GM19238 (cell line): ENCODE measurements around the gene SSTR3.

Experiments used
- DNase-seq: peaks from one replicate; pipeline ENCODE4 v3.0.0; 2011; ENCODE audit warnings: low spot score; ENCODE audit not compliant: insufficient read length

The SSTR3 gene

GRCh38 chr22:37229012-37229804 lies 16.9 kb upstream of the SSTR3 start:
- no peak for DNase-seq

DNA sequence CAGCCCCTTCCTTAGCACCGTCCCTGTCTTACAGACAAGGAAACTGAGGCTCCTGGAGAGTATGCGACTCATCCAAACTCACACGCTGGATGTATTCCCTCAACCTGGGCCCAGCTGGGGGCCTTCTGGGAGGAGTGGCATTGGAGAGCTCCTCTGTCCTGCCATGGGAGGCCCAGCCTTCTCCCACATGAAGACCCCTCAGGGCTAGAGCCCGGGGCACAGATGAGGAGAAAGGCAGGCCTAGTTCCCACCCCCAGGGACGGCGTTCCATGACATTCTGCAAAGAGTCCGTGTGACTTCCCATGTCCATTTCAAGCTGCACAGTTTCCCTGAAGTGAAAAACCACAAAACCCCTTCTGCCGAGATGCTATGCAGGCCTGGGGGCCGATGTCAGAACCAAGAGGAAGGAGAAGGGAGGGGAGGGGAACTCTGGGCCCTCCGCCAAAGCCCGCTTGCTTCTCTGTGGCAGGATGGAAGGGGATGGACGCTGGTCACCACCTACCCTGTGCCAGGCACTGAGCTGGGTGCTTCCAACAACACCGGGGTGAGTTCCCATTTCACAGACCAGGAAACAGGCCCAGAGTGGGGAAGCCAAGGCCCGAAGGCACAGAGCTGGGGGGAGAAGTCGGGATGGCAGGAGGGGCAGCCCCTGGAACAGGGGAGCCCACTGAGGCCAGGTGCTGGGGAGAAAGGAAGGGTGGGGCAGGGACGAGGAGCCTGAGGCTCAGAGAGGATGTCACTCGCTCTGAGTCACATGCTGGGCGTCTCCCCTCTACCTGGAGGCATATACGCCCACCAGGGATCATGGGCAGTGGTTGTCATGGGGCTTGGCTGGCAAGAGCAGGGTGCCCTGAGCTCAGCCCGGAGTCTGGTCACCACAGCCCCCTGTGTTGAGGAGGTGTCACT lies 16.1 kb upstream of the SSTR3 start:
- no peak for DNase-seq

- no peak for DNase-seq
Measured at GRCh38 chr22:37226514-37226913, 14.2 kb upstream of the SSTR3 start.

DNA sequence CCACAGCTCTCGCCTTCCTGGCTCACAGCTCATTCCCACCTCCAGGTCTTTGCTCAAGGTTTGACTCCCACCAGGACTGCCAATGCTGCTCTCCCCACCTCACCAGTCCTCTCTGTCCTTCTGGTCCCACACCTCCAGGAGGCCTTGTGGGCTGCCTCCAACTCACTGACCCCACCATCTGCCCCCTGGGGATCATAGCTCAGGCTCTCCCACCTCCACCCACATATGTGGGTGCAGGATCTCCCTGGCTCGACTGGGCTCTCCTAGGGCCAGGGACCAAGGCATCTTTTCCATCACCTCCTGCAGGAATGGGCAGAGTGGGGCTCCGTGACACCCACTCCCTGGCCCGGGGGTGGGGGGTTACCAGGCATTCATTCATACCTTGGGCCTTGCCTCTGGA lies 13.8 kb upstream of the SSTR3 start:
- no peak for DNase-seq

GRCh38 chr22:37225481-37225880 lies 13.2 kb upstream of the SSTR3 start:
- no peak for DNase-seq

DNA sequence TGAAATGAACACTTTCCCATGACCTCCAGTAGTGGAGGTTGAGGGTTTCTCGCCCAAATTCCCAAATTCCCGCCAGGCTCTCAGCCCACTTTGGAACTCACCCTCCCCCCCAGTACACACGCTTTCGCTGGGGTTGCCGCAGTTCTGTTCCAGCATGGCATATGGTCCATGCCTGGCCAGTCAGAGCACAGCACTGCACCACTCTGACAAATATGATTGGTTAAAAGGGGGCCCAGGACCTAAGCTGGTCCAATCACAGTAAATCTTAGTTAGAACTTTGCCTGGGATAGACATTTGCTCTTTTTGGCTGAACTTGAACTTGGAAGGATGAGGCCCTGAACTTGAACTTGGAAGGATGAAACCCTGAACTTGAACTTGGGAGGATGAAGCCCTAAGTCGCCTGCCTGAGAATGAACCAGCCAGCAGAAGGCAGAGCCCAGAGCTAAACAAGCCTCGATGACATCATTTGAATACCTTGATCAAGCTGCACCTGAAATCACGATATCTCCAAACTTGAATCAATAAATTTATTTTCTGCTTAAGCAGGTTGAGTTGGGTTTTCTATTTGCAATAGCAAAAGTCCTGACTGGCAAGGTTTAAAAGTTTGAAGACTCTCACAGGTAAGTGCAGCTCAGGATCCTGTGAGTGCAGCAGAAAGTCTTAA lies 12.6 kb upstream of the SSTR3 start:
- no peak for DNase-seq

DNA sequence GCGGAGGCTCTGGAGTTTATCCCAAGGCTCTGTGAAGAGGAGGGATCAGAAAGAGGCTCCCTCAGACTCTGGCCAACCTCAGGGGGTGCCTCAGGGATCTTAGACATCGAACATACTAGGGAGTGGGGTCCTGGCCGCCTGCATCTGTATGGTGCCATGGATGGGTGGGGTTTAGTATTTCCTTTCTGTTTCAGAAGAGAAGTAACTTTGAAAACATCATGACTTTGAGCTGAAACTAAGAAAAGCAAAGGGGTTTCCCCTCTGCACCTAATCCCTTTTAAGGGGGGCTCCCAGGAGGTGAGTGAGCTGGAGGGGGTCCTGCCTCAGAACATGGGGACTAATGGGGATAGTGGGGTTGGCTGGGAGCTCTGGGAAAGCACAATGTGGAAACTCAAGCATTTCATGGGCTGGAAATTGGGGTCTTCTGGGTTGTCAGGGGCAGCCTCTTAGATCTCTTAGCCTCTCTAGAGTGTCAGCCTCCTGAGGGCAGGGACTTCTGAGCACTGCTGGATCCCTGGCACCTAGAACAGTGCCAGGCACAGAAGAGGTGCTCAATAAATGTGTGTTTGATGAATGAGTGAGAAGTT lies 11.8 kb upstream of the SSTR3 start:
- DNase-seq: peak; percentile 53

- DNase-seq: no peak
Measured at GRCh38 chr22:37222440-37222971, 10.2 kb upstream of the SSTR3 start.

DNA sequence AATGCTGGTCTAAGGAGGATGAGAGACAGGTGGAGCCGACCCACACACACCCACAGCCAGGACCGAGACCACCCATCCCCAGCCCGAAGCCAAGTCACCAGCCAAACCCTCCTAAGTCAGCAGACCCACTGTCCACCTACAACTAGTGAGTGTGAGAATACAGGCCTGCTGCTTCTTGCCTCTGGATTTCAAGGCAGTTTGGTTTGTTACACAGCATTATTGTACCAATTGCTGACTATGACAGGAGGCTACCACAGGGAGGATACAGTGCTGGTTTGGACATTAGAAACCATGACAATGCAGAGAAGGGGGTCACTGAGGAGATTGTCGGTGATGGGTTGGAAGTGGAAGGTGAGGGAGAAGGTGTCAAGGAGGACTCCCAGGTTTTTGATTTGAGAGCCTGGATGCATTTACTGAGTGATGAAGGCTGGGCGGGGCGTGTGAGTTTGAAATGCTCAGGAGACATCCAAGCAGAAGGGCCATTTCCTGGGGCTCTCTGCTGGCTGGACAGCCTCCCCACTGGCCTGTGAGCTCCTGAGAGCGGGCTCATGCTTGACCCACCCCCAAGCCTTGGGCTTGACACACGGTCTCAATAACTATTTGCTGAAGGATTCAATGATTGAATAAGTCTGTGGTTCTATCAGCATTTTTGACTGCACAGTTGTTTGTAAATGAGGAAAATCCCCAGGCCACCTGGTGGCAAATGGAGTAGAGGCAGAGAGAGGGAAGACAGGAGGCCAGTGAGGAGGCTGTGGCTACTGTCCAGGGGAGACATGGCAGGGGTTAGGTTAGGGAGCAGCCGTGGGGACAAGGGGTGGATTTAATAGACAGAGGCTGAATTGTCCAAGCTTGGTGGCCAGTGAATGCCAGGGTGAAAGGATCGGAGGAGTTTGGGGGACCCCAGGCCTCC lies 9.4 kb upstream of the SSTR3 start:
- DNase-seq: no peak

DNA sequence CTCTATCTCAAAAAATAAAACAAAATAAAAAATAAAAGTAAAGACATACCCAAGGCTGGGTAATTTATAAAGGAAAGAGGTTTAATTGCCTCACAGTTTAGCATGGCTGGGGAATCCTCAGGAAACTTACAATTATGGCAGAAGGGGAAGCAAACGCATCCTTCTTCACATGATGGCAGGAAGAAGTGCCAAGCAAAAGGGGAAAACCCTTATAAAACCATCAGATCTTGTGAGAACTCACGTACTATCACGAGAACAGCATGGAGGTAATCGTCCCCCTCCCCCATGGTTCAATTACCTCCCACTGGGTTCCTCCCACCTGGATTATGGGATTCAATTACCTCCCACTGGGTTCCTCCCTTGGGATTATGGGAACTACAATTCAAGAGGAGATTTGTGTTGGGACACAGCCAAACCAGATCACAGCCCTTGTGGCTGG lies 8.3 kb upstream of the SSTR3 start:
- no peak for DNase-seq

- DNase-seq: no peak
Measured at GRCh38 chr22:37219533-37219932, 7.3 kb upstream of the SSTR3 start.

- peak; percentile 81 for DNase-seq
Measured at GRCh38 chr22:37218771-37219411, 6.6 kb upstream of the SSTR3 start.

DNA sequence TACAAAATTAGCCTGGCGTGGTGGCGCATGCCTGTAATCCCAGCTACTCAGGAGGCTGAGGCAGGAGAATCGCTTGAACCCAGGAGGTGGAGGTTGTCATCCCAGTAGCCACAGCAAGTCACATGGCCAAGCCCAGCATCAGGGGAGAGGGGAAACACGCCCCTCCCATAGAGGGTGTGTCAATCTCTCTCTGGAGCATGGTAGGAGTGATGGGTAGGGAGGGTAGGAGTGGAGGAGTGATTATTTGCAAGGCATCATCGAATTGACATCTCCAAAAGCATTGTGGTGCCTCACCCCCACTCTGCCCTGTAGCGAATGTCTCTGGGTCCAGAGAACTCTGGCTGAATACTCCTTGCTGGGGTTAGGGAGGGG lies 6.1 kb upstream of the SSTR3 start:
- DNase-seq: no peak

GRCh38 chr22:37215890-37216289 lies 3.6 kb upstream of the SSTR3 start:
- no peak for DNase-seq

DNA sequence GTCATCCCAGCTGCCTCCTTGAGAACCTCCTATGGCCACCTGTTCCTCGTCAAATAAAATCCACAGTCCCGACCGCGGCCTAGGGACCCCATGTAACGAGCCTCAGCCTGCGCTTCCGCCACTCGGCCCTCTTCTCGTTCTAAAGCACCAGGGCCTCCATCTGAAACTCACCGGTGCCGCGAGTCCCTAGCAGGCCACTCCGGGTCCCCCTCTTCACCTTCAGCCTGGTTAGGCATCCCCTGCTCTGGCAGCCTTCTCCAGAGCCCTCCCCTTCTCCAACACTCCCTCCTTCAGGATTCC lies 2.4 kb upstream of the SSTR3 start:
- DNase-seq: no peak

DNA sequence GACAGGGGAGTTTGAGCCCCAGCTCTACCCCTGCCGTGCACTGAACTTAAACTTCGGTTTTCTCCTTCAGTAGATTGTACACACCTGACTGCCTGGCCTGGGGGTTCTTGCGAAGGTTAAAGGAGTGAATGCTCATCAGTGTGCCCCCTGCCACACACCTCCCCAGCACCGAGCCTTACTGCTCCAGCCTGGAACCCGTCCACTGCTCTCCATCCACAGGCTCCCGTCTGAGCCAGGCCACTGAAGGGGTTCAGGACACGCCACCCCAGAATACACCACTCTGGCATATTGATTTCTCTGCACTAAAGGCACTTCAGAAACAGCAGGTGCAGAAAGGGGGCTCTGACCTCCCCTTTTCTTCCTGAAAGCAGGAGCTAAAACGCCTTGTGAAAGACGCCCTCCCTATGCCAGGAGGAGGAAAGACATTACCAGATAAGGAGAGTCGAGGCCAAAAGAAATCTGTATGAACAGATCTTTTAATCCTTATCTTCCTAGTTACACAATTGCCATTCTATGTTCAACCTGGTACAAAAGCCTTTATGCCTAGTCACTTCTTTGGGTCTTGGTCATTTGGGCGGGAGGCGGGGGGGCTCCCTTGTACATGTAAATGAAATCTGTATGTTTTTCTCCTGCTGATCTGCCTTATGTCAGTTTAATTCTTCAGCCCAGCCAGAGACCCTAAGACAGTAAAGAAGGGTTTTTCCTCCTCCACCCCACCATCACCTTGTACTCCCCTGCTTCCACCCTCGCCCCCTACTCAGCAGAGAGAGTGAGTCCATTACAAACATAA lies 1.9 kb upstream of the SSTR3 start:
- DNase-seq: no peak

DNA sequence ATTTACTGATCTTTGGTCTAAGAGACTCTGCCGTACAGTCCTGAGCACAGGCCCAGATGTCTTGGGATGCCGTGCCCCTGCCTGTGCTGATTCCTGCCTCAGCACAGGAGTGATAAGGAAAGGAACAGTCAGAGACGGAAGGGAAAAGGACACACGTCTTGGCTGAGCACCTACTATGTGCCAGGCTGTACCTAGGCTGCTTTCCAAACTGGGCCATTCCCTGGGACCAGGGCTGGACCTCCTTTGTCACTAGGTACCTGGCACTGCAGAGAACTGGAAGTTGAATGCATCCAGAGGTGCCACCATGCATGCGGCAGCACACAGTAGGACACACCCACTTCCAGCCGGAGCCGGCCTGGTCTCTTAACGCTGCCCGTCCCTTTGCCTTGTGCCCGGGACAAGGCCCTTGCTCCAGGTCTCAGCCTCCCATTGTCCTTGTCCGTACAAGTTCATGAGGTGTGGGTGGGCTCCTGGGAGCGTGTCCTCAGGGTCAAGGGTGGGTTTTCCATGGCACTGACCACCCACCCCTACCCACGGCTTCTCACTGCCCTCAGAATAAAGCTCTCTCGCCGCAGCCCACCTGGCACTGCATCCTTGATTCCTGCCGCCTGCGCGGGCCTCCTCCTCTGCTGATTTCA lies 1.1 kb upstream of the SSTR3 start:
- DNase-seq: no peak

DNA sequence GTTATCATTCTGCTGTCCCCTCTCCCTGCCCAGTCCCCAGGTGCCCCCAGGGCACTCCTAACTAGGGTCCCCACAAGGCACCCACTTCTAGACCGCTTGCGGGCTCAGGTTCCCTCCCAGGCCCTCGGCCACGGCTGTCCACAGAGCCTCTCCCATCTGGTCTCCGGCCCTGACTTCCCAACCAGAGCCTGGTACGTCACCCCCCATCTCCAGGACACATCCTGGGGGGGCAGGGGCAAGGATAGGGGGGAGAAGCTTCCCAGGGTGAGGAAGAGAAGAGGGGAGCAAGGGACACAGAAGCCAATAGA lies 457 bp downstream of the SSTR3 start:
- no peak for DNase-seq
